ENCODE data around the gene MEIKIN. TPM values are rescaled to one million over a fixed set of nuclear protein-coding genes. Genes with fewer than 3 reads are reported as not detected.

MEIKIN gene
- total RNA-seq, 1 experiment from 2014 or later, result not detected

- H3K9me2 ChIP-seq (replicated peaks; ENCODE audit: low read length), result no peaks in the 10 kb centered on the region
- H3K9me3 ChIP-seq (ENCODE audit: low read length), result no peaks in the 10 kb centered on the region
- H3K36me3 ChIP-seq (ENCODE audit: low read depth, low read length), result no peaks in the 10 kb centered on the region
- no TSS peak for BruUV-seq (replicated peaks)
- TF ChIP-seq CTCF (conservative IDR thresholded peaks at IDR 0.05; ENCODE audit: low read depth, low read length) (no peak), EZH2 (IDR thresholded peaks at IDR 0.05; ENCODE audit: low read length, unreplicated experiment) (no peak), EZH2phosphoT487 (IDR thresholded peaks at IDR 0.05; ENCODE audit: borderline replicate concordance, low read length) (no peak)
- ChIA-PET POLR2A (ENCODE audit: unreplicated experiment) (no interaction called here), CTCF (no interaction called here)
- H3K4me1 ChIP-seq (ENCODE audit: insufficient read depth, low read length), result peaks cover 21% of the 10 kb centered on the region
- H2AFZ ChIP-seq (ENCODE audit: low read length), result no peak overlapping the region
- H3K4me3 ChIP-seq (ENCODE audit: low read length), result no peak overlapping the region
- intact Hi-C loops (cut with micrococcal nuclease), result no loop called here
- H3K9ac ChIP-seq (ENCODE audit: low read length), result no peak overlapping the region
- peaks cover 91% of the 10 kb centered on the region for H3K79me2 ChIP-seq (ENCODE audit: low read length)
- ATAC-seq, result no peak
- H3F3A ChIP-seq (ENCODE audit: low read length, unreplicated experiment), result no peaks in the 10 kb centered on the region
- no peaks in the 10 kb centered on the region for H3K27me3 ChIP-seq (ENCODE audit: low read length)
- no peak overlapping the region for H3K27ac ChIP-seq (ENCODE audit: low read length)
- H4K20me1 ChIP-seq (ENCODE audit: low read length), result peaks cover 21% of the 10 kb centered on the region
- H3K4me2 ChIP-seq (ENCODE audit: low read length), result no peak overlapping the region
- no peak for DNase-seq
Observed at GRCh38 chr5:131771692-131772091, 173.8 kb downstream of the MEIKIN start.

- no peak overlapping the region for H3K9ac ChIP-seq (ENCODE audit: low read length)
- H3K9me2 ChIP-seq (replicated peaks; ENCODE audit: low read length), result no peaks in the 10 kb centered on the region
- H3F3A ChIP-seq (ENCODE audit: low read length, unreplicated experiment), result no peaks in the 10 kb centered on the region
- POLR2A ChIA-PET (ENCODE audit: unreplicated experiment), result no interaction called here
- ATAC-seq (no peak), DNase-seq (no peak)
- intact Hi-C loops (cut with micrococcal nuclease), result no loop called here
- no peak overlapping the region for H2AFZ ChIP-seq (ENCODE audit: low read length)
- no peak overlapping the region for H3K4me2 ChIP-seq (ENCODE audit: low read length)
- no peak overlapping the region for H3K4me3 ChIP-seq (ENCODE audit: low read length)
- H3K27me3 ChIP-seq (ENCODE audit: low read length), result no peaks in the 10 kb centered on the region
- no peaks in the 10 kb centered on the region for H3K36me3 ChIP-seq (ENCODE audit: low read depth, low read length)
- no TSS peak for BruUV-seq (replicated peaks)
- H3K79me2 ChIP-seq (ENCODE audit: low read length), result peaks cover 93% of the 10 kb centered on the region
- no peak overlapping the region for H3K27ac ChIP-seq (ENCODE audit: low read length)
- H4K20me1 ChIP-seq (ENCODE audit: low read length), result peaks cover 12% of the 10 kb centered on the region
- no peak for TF ChIP-seq EZH2 (IDR thresholded peaks at IDR 0.05; ENCODE audit: low read length, unreplicated experiment)
- TF ChIP-seq CTCF (conservative IDR thresholded peaks at IDR 0.05; ENCODE audit: low read depth, low read length), result no peak
- TF ChIP-seq EZH2phosphoT487 (IDR thresholded peaks at IDR 0.05; ENCODE audit: borderline replicate concordance, low read length), result no peak
- H3K9me3 ChIP-seq (ENCODE audit: low read length), result no peaks in the 10 kb centered on the region
- H3K4me1 ChIP-seq (ENCODE audit: insufficient read depth, low read length), result peaks cover 12% of the 10 kb centered on the region
- CTCF ChIA-PET, result no interaction called here
Observed at GRCh38 chr5:131769961-131770360, 175.5 kb downstream of the MEIKIN start.

GRCh38 chr5:131769336-131769735 lies 176.1 kb downstream of the MEIKIN start:
- Histone ChIP-seq H3K4me3 (ENCODE audit: low read length) (no peak overlapping the region), H3K27me3 (ENCODE audit: low read length) (no peaks in the 10 kb centered on the region), H3K4me1 (ENCODE audit: insufficient read depth, low read length) (peaks cover 6% of the 10 kb centered on the region), H3K79me2 (ENCODE audit: low read length) (peaks cover 93% of the 10 kb centered on the region), H3K27ac (ENCODE audit: low read length) (no peak overlapping the region), H3K36me3 (ENCODE audit: low read depth, low read length) (no peaks in the 10 kb centered on the region), H4K20me1 (ENCODE audit: low read length) (peaks cover 9% of the 10 kb centered on the region), H3K9me3 (ENCODE audit: low read length) (no peaks in the 10 kb centered on the region), H2AFZ (ENCODE audit: low read length) (no peak overlapping the region), H3K4me2 (ENCODE audit: low read length) (no peak overlapping the region), H3F3A (ENCODE audit: low read length, unreplicated experiment) (no peaks in the 10 kb centered on the region), H3K9ac (ENCODE audit: low read length) (no peak overlapping the region), H3K9me2 (replicated peaks; ENCODE audit: low read length) (no peaks in the 10 kb centered on the region)
- ChIA-PET POLR2A (ENCODE audit: unreplicated experiment) (no interaction called here), CTCF (no interaction called here)
- intact Hi-C loops (cut with micrococcal nuclease), result no loop called here
- no TSS peak for BruUV-seq (replicated peaks)
- DNase-seq (no peak), ATAC-seq (no peak)
- TF ChIP-seq EZH2 (IDR thresholded peaks at IDR 0.05; ENCODE audit: low read length, unreplicated experiment), result no peak
- TF ChIP-seq CTCF (conservative IDR thresholded peaks at IDR 0.05; ENCODE audit: low read depth, low read length), result no peak
- no peak for TF ChIP-seq EZH2phosphoT487 (IDR thresholded peaks at IDR 0.05; ENCODE audit: borderline replicate concordance, low read length)
